Suprapubic skin (tissue), 4 donors: ENCODE data around the gene LIN7A. TPM values are rescaled to one million over a fixed set of nuclear protein-coding genes. Genes with fewer than 3 reads are reported as not detected.

Source experiments
- DNase-seq, 2 donors: peaks; one replicate each; pipeline ENCODE4 v3.0.0-alpha.2; 2019; ENCODE audit warnings: low spot score in 2 of 2
- H3K27ac ChIP-seq: fragments of 200-600 bp; sonication (generic); one replicate; pipeline ENCODE4 v1.5.1; 2019
- H3K27me3 ChIP-seq: fragments of 200-600 bp; sonication (generic); one replicate; pipeline ENCODE4 v1.5.1; 2019
- H3K36me3 ChIP-seq: fragments of 200-600 bp; sonication (generic); one replicate; pipeline ENCODE4 v1.5.1; 2019
- H3K4me1 ChIP-seq: fragments of 200-600 bp; sonication (generic); one replicate; pipeline ENCODE4 v1.5.1; 2019
- H3K4me3 ChIP-seq: fragments of 200-600 bp; sonication (generic); one replicate; pipeline ENCODE4 v1.5.1; 2019; ENCODE audit warnings: mild to moderate bottlenecking
- H3K9me3 ChIP-seq: fragments of 200-600 bp; sonication (generic); one replicate; pipeline ENCODE4 v1.5.1; 2019
- EP300 ChIP-seq: sonication (generic); formaldehyde crosslinking; IDR thresholded peaks from one replicate; pipeline ENCODE4 v1.6.1; 2017; ENCODE audit warnings: antibody characterized with exemption
- POLR2A ChIP-seq, 2 donors: fragments of 450-650 bp; IDR thresholded peaks; one replicate each; pipeline ENCODE4 v1.6.1; 2017; ENCODE audit warnings: antibody characterized with exemption in 2 of 2, mild to moderate bottlenecking in 2 of 2, moderate library complexity in 2 of 2
- POLR2AphosphoS5 ChIP-seq, 3 donors: sonication (generic); formaldehyde crosslinking; IDR thresholded peaks; one replicate each; pipeline ENCODE4 v1.6.1; 2017; ENCODE audit warnings: antibody characterized with exemption in 3 of 3
- WGBS: methylation state at CpG from one replicate; pipeline ENCODE4 v1.1.5; 2018; 5-methylcytosine and 5-hydroxymethylcytosine counted together
- total RNA-seq, 4 donors: library from RNA; depleted of rRNA; stranded (reverse); fragments of >200 nt; gene quantifications; one replicate each; pipeline ENCODE4 v1.1.0, GENCODE V29; 2016
- TF ChIP-seq, protein P1 (sequence below), 2 donors: fragments of 200-600 bp in 1 of 2; fragments of 450-650 bp in 1 of 2; sonication (generic) in 1 of 2; IDR thresholded peaks; one replicate each; pipeline ENCODE4 v1.5.1; 2016 to 2019; ENCODE audit warnings: antibody characterized with exemption in 2 of 2, mild to moderate bottlenecking in 1 of 2, moderate library complexity in 1 of 2

LIN7A gene
- total RNA-seq, 4 donors from 2014 or later = 0.30 to 2.6 (median 0.81) TPM

GRCh38 chr12:80761838-80762237 is 175.9 kb downstream of the LIN7A start:
- Histone ChIP-seq H3K36me3 (no peaks in the 10 kb centered on the region), H3K4me3 (no peak overlapping the region), H3K4me1 (no peaks in the 10 kb centered on the region), H3K9me3 (no peaks in the 10 kb centered on the region), H3K27ac (no peak overlapping the region), H3K27me3 (no peaks in the 10 kb centered on the region)
- no peak for DNase-seq
- TF ChIP-seq, protein P1, sequence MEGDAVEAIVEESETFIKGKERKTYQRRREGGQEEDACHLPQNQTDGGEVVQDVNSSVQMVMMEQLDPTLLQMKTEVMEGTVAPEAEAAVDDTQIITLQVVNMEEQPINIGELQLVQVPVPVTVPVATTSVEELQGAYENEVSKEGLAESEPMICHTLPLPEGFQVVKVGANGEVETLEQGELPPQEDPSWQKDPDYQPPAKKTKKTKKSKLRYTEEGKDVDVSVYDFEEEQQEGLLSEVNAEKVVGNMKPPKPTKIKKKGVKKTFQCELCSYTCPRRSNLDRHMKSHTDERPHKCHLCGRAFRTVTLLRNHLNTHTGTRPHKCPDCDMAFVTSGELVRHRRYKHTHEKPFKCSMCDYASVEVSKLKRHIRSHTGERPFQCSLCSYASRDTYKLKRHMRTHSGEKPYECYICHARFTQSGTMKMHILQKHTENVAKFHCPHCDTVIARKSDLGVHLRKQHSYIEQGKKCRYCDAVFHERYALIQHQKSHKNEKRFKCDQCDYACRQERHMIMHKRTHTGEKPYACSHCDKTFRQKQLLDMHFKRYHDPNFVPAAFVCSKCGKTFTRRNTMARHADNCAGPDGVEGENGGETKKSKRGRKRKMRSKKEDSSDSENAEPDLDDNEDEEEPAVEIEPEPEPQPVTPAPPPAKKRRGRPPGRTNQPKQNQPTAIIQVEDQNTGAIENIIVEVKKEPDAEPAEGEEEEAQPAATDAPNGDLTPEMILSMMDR (IDR thresholded peaks at IDR 0.05) = no peak
- TF ChIP-seq EP300 (no peak), POLR2A (IDR thresholded peaks at IDR 0.05) (no peak), POLR2AphosphoS5 (IDR thresholded peaks at IDR 0.05) (no peak)
- 81% methylated on average over 5 of the region's 5 CpGs for WGBS

- TF ChIP-seq POLR2A (IDR thresholded peaks at IDR 0.05) = no peak
- no peak for TF ChIP-seq POLR2AphosphoS5 (IDR thresholded peaks at IDR 0.05)
- no peaks in the 10 kb centered on the region for H3K27me3 ChIP-seq
- WGBS = 81% methylated on average over 1 of the region's 1 CpG
- H3K4me1 ChIP-seq = no peaks in the 10 kb centered on the region
- no peak for DNase-seq
- no peaks in the 10 kb centered on the region for H3K36me3 ChIP-seq
- H3K4me3 ChIP-seq = no peak overlapping the region
- no peaks in the 10 kb centered on the region for H3K9me3 ChIP-seq
- H3K27ac ChIP-seq = no peak overlapping the region
Observed at GRCh38 chr12:80756875-80757274, 180.9 kb downstream of the LIN7A start.

GRCh38 chr12:80754274-80754673 is 183.5 kb downstream of the LIN7A start:
- WGBS = 85% methylated on average over 3 of the region's 3 CpGs
- Histone ChIP-seq H3K36me3 (no peaks in the 10 kb centered on the region), H3K27me3 (no peaks in the 10 kb centered on the region), H3K9me3 (no peaks in the 10 kb centered on the region), H3K4me3 (no peak overlapping the region), H3K4me1 (no peaks in the 10 kb centered on the region), H3K27ac (no peak overlapping the region)
- no peak for DNase-seq
- TF ChIP-seq, protein P1 (IDR thresholded peaks at IDR 0.05) = no peak
- no peak for TF ChIP-seq POLR2A (IDR thresholded peaks at IDR 0.05)
- TF ChIP-seq POLR2AphosphoS5 (IDR thresholded peaks at IDR 0.05) = no peak
- TF ChIP-seq EP300 = no peak

GRCh38 chr12:80752464-80752863 is 185.3 kb downstream of the LIN7A start:
- Histone ChIP-seq H3K36me3 (no peaks in the 10 kb centered on the region), H3K27ac (no peak overlapping the region), H3K4me3 (no peak overlapping the region), H3K27me3 (no peaks in the 10 kb centered on the region), H3K4me1 (no peaks in the 10 kb centered on the region), H3K9me3 (no peaks in the 10 kb centered on the region)
- DNase-seq = no peak
- TF ChIP-seq POLR2AphosphoS5 (IDR thresholded peaks at IDR 0.05) (no peak), EP300 (no peak), POLR2A (IDR thresholded peaks at IDR 0.05) (no peak)
- TF ChIP-seq, protein P1 (IDR thresholded peaks at IDR 0.05) = no peak

- no peak for TF ChIP-seq POLR2A (IDR thresholded peaks at IDR 0.05)
- TF ChIP-seq EP300 = no peak
- no peak for TF ChIP-seq POLR2AphosphoS5 (IDR thresholded peaks at IDR 0.05)
- TF ChIP-seq, protein P1 (IDR thresholded peaks at IDR 0.05) = no peak
Observed at GRCh38 chr12:80749456-80749855, 188.3 kb downstream of the LIN7A start.

DNA sequence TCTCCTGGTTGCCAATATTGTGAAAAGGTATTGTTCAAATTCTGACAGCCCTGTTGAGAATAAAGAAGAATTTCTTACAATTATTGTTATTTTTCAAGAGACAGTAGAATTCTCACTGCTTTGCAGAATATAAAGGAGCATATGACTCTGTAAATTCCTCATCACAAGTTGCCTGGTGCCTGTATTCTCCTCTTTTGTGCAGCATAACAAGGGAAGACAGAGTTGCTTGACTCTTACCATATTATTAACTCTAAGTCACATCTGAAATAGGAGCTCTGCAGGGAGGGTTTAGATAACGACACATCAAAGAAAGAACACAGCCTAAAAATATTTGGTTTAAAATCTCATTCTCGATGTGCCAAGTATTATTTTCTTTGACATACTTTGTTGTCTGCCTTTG is 189.9 kb downstream of the LIN7A start:
- whole genome bisulfite sequencing = 34% methylated on average over 2 of the region's 2 CpGs
- TF ChIP-seq POLR2AphosphoS5 (IDR thresholded peaks at IDR 0.05) = no peak
- TF ChIP-seq, protein P1 (IDR thresholded peaks at IDR 0.05) = no peak
- no peak for TF ChIP-seq EP300
- TF ChIP-seq POLR2A (IDR thresholded peaks at IDR 0.05) = no peak
- H3K4me1 ChIP-seq = no peaks in the 10 kb centered on the region
- no peaks in the 10 kb centered on the region for H3K36me3 ChIP-seq
- no peak overlapping the region for H3K27ac ChIP-seq
- no peak overlapping the region for H3K4me3 ChIP-seq
- no peak for DNase-seq
- no peaks in the 10 kb centered on the region for H3K9me3 ChIP-seq
- no peaks in the 10 kb centered on the region for H3K27me3 ChIP-seq

More at GRCh38 chr12:80749456-80749855, 188.3 kb downstream of the LIN7A start:
- Histone ChIP-seq H3K4me3 (no peak overlapping the region), H3K9me3 (no peaks in the 10 kb centered on the region), H3K4me1 (no peaks in the 10 kb centered on the region), H3K36me3 (no peaks in the 10 kb centered on the region), H3K27me3 (no peaks in the 10 kb centered on the region), H3K27ac (no peak overlapping the region)
- WGBS = 55% methylated on average over 2 of the region's 2 CpGs
- DNase-seq = no peak
